Aorta (tissue), 5 donors: ENCODE results near the gene GPR21. TPM values are rescaled to one million over a fixed set of nuclear protein-coding genes. Genes with fewer than 3 reads are reported as not detected.

Source experiments
- ATAC-seq: fragments of 200-7000 bp; cut with Tn5 transposase; one replicate; pipeline ENCODE4 v1.9.1; 2022; ENCODE audit warnings: moderate library complexity; ENCODE audit not compliant: low FRiP score
- DNase-seq, 2 donors: peaks; one replicate each; pipeline ENCODE4 v3.0.0-alpha.2; 2020
- H3K27ac ChIP-seq, 2 donors: one replicate each; pipeline ENCODE4 v1.5.1; 2013; ENCODE audit warnings: low read length in 2 of 2, mild to moderate bottlenecking in 2 of 2, moderate library complexity in 2 of 2, control low read depth in 1 of 2, inconsistent platforms in 1 of 2, low read depth in 1 of 2
- H3K27me3 ChIP-seq, 2 donors: one replicate each; pipeline ENCODE4 v1.6.1; 2013; ENCODE audit warnings: control low read depth in 1 of 2, low read length in 1 of 2, mild to moderate bottlenecking in 1 of 2, moderate library complexity in 1 of 2; ENCODE audit not compliant: insufficient read depth in 2 of 2, control insufficient read depth in 1 of 2
- H3K36me3 ChIP-seq, 2 donors: one replicate each; pipeline ENCODE4 v1.6.1; 2013; ENCODE audit warnings: control low read depth in 1 of 2, low read length in 1 of 2, mild to moderate bottlenecking in 1 of 2; ENCODE audit not compliant: insufficient read depth in 2 of 2, control insufficient read depth in 1 of 2
- H3K4me1 ChIP-seq, 2 donors: one replicate each; pipeline ENCODE4 v1.6.1; 2013; ENCODE audit warnings: low read length in 2 of 2, control low read depth in 1 of 2, mild to moderate bottlenecking in 1 of 2, moderate library complexity in 1 of 2; ENCODE audit not compliant: insufficient read depth in 2 of 2, control insufficient read depth in 1 of 2
- H3K4me3 ChIP-seq, 2 donors: one replicate each; pipeline ENCODE4 v1.5.1; 2013; ENCODE audit warnings: low read length in 2 of 2, control low read depth in 1 of 2, mild to moderate bottlenecking in 1 of 2
- H3K9me3 ChIP-seq: one replicate; pipeline ENCODE4 v1.6.1; 2013; ENCODE audit warnings: mild to moderate bottlenecking, low read length; ENCODE audit not compliant: control insufficient read depth
- WGBS, 2 donors: extraction: QIAGEN DNeasy Blood & Tissue Kit; methylation state at CpG; one replicate each; pipeline ENCODE4 v1.1.7; 2013; 5-methylcytosine and 5-hydroxymethylcytosine counted together
- intact Hi-C, 2 donors: fragments of 100-400 bp; cut with DNase I; formaldehyde crosslinking; loops; one replicate each; pipeline versions ENCODE4 v1.14.2 to v1.15.0; 2022
- polyA plus RNA-seq, 2 donors: library from polyadenylated mRNA; stranded (reverse); fragments of 200-250 nt; gene quantifications; one replicate each; pipeline ENCODE4 v1.2.3, GENCODE V29; 2013
- total RNA-seq, 2 donors: library from RNA; stranded (reverse); fragmentation: NEBNext Ultra II Directional; extraction: Animal tissue kit (Norgen Biotek cat#: 25700); gene quantifications; one replicate each; pipeline ENCODE4 v1.2.1, GENCODE V29; 2021
- donor health status: healthy with polysubstance abuse.
- donor health status: Bipolar disorder and iron deficiency.
- donor health status: DM: no; HTN: no; CAD: no.
- donor health status: DM: no; HTN: no; CAD: no.
- donor health status: DM: yes; HTN: yes; CAD: no.

GPR21 gene
- total and polyA plus RNA-seq, 4 donors = 0.50 to 13.9 (median 6.3) TPM

- no peaks in the 10 kb centered on the region for H3K27me3 ChIP-seq
- 20 to 22% methylated on average over 2 of the region's 2 CpGs for WGBS, 2 donors
- H3K9me3 ChIP-seq = no peaks in the 10 kb centered on the region
- no peak for DNase-seq
- intact Hi-C loops = no loop called here
- no peak overlapping the region for H3K4me3 ChIP-seq
- peaks cover 0 to 4% of the 10 kb centered on the region in 2 donors for H3K4me1 ChIP-seq
- no peak overlapping the region for H3K27ac ChIP-seq
- H3K36me3 ChIP-seq = peaks cover 0 to 5% of the 10 kb centered on the region in 2 donors
- ATAC-seq = no peak
These were observed 29.7 kb downstream of the GPR21 start for GRCh38 chr9:123063177-123063598.

DNA sequence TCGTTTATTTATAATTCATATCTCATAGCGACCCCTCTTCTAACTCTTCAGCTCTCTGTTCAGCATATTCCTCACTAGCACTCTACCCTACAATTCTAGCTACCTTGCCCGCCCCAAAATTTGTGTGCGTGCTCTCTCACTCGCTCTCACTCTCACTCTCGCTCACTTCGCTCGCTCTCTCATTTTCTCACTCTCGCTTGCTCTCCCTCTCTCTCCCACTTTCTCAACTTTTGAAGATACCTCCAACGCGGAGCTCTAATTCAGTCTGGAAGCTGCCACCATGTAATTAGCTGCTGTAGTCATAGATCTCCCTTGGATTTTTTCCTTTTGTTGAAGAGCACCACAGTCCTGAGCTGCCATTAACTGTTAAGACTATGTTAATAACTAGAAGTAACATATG lies 30.4 kb downstream of the GPR21 start:
- WGBS, 2 donors = 93 to 94% methylated on average over 11 of the region's 11 CpGs
- H3K27me3 ChIP-seq = no peaks in the 10 kb centered on the region
- intact Hi-C loops = no loop called here
- peaks cover 0 to 5% of the 10 kb centered on the region in 2 donors for H3K36me3 ChIP-seq
- DNase-seq (no peak), ATAC-seq (no peak)
- no peaks in the 10 kb centered on the region for H3K9me3 ChIP-seq
- peak overlapping the region in 1 of 2 donors; percentile 67 for H3K27ac ChIP-seq
- H3K4me1 ChIP-seq = peaks cover 0 to 4% of the 10 kb centered on the region in 2 donors
- no peak overlapping the region for H3K4me3 ChIP-seq

DNA sequence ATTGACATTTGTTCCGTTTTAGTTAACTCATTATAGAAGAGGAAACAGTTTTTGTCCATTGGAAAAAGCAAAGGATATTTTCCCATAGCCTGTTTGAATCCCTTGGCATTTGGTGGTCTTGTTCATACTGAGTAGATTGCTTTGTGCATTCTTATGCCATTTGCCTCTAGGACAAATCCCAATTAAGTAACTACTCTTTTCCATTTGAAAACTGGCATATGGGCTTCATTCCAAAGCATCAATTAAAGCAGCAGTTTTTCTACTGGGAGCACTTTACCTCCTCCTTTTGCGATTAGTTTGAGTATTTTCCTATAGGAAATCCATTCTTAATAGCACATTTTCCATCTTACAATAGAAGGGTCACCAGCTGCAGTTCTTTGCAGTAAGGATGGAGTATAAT lies 31.2 kb downstream of the GPR21 start:
- Histone ChIP-seq H3K36me3 (peaks cover 0 to 5% of the 10 kb centered on the region in 2 donors), H3K9me3 (no peaks in the 10 kb centered on the region), H3K4me1 (peaks cover 0 to 7% of the 10 kb centered on the region in 2 donors), H3K27me3 (no peaks in the 10 kb centered on the region), H3K27ac (no peak overlapping the region), H3K4me3 (no peak overlapping the region)
- WGBS, 2 donors = 46 to 63% methylated on average over 2 of the region's 2 CpGs
- intact Hi-C loops = no loop called here
- no peak for ATAC-seq
- DNase-seq = no peak

DNA sequence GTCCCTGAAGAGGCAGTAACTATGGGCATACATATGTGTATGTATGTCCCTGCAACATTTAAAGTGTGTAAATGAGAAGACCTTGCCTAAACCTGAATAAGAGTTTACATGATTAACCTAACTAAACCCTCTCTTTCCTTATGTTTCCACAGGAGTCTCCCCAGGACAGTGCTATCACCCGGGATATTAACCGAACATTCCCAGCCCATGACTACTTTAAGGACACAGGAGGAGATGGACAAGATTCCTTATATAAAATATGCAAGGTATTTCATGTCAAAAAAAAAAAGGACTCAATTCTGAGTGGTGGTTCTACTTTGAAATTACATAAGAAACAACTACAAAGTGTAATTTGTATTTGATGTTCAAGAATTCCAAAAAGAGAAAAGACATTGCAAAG lies 31.7 kb downstream of the GPR21 start:
- no peaks in the 10 kb centered on the region for H3K27me3 ChIP-seq
- H3K4me1 ChIP-seq = peaks cover 0 to 11% of the 10 kb centered on the region in 2 donors
- ATAC-seq (no peak), DNase-seq (no peak)
- no peak overlapping the region for H3K4me3 ChIP-seq
- H3K27ac ChIP-seq = peak overlapping the region in 1 of 2 donors; percentile 76
- intact Hi-C loops = no loop called here
- H3K36me3 ChIP-seq = peaks cover 0 to 5% of the 10 kb centered on the region in 2 donors
- H3K9me3 ChIP-seq = no peaks in the 10 kb centered on the region
- WGBS, 2 donors = 76 to 79% methylated on average over 2 of the region's 2 CpGs

GRCh38 chr9:123067136-123067535 lies 33.7 kb downstream of the GPR21 start:
- ATAC-seq (no peak), DNase-seq (no peak)
- H3K36me3 ChIP-seq = peaks cover 0 to 5% of the 10 kb centered on the region in 2 donors
- H3K4me3 ChIP-seq = no peak overlapping the region
- intact Hi-C loops = no loop called here
- H3K4me1 ChIP-seq = peaks cover 0 to 11% of the 10 kb centered on the region in 2 donors
- no peaks in the 10 kb centered on the region for H3K27me3 ChIP-seq
- H3K9me3 ChIP-seq = no peaks in the 10 kb centered on the region
- no peak overlapping the region for H3K27ac ChIP-seq
- 9 to 17% methylated on average over 1 of the region's 1 CpG for WGBS, 2 donors

GRCh38 chr9:123069010-123069481 lies 35.6 kb downstream of the GPR21 start:
- 4 to 8% methylated on average over 3 of the region's 3 CpGs for WGBS, 2 donors
- ATAC-seq (peak; percentile 55), DNase-seq (no peak)
- peaks cover 4 to 13% of the 10 kb centered on the region in 2 donors for H3K4me1 ChIP-seq
- intact Hi-C loops = no loop called here
- H3K4me3 ChIP-seq = no peak overlapping the region
- no peaks in the 10 kb centered on the region for H3K9me3 ChIP-seq
- no peaks in the 10 kb centered on the region for H3K27me3 ChIP-seq
- H3K27ac ChIP-seq = peak overlapping the region; percentile 19 to 56
- peaks cover 0 to 5% of the 10 kb centered on the region in 2 donors for H3K36me3 ChIP-seq

GRCh38 chr9:123070198-123070597 lies 36.7 kb downstream of the GPR21 start:
- Histone ChIP-seq H3K4me3 (no peak overlapping the region), H3K9me3 (no peaks in the 10 kb centered on the region), H3K36me3 (peaks cover 0 to 5% of the 10 kb centered on the region in 2 donors), H3K4me1 (peaks cover 4 to 14% of the 10 kb centered on the region in 2 donors), H3K27ac (peak overlapping the region in 1 of 2 donors; percentile 49), H3K27me3 (no peaks in the 10 kb centered on the region)
- ATAC-seq = no peak
- intact Hi-C loops = loop anchor here (5.0 kb wide), 1 partner anchor 33 kb away; no protein-coding TSS in a partner anchor
- DNase-seq = no peak

GRCh38 chr9:123072407-123072995 lies 39.0 kb downstream of the GPR21 start:
- DNase-seq = no peak
- intact Hi-C loops = loop anchor here (5.0 kb wide), 1 partner anchor 35 kb away; no protein-coding TSS in a partner anchor
- no peaks in the 10 kb centered on the region for H3K27me3 ChIP-seq
- no peak for ATAC-seq
- H3K9me3 ChIP-seq = no peaks in the 10 kb centered on the region
- WGBS, 2 donors = 91 to 93% methylated on average over 2 of the region's 2 CpGs
- peak overlapping the region in 1 of 2 donors; percentile 82 for H3K27ac ChIP-seq
- H3K36me3 ChIP-seq = peaks cover 3 to 4% of the 10 kb centered on the region in 2 donors
- peaks cover 6 to 14% of the 10 kb centered on the region in 2 donors for H3K4me1 ChIP-seq
- no peak overlapping the region for H3K4me3 ChIP-seq

DNA sequence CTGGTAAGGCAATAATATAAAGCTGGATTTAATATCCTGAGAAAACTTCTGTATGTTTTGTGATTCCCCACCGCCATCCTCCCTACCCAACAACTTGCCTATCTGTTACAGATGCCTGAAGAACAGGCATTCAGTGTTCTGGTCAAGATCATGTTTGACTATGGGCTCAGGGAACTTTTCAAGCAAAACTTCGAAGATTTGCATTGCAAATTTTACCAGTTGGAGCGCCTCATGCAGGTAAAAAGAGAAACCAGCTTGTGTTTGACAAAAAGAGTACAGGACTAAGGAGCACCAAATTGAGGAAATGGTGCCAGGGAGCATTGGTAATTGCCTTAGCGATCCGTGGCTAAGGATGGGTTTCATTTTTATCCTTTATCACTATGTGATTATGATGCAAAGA lies 40.0 kb downstream of the GPR21 start:
- WGBS, 2 donors = 58 to 61% methylated on average over 5 of the region's 5 CpGs
- ATAC-seq = no peak
- Histone ChIP-seq H3K4me1 (peaks cover 6 to 14% of the 10 kb centered on the region in 2 donors), H3K36me3 (peaks cover 3 to 4% of the 10 kb centered on the region in 2 donors), H3K27ac (peak overlapping the region; percentile 55 to 82), H3K9me3 (no peaks in the 10 kb centered on the region), H3K27me3 (no peaks in the 10 kb centered on the region), H3K4me3 (no peak overlapping the region)
- no peak for DNase-seq
- intact Hi-C loops = loop anchor here (5.0 kb wide), 1 partner anchor 36 kb away; no protein-coding TSS in a partner anchor
